Measurements from ENCODE around the gene CCM2.

CCM2 gene

DNA sequence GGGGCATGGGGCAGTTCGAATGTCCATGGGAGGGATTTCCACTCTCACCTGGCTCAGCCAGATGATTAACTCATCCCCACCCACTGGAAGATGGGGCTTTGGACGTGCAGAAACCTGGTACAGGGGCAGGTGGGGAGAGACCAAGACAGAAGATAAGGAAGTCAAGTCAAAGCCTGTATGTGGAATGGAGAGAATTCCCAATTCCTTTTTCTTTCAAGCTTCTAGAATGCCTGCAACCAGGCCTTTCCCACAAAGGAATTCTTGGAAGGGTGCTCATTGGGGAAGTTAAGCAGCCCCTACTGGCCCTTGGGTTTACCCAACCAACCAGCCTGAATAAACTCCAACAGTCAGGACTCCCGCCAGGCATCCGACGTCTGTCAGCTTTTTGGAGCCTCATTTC is 39.1 kb downstream of the CCM2 start:
- no peak for DNase-seq (ENCODE audit: extremely low spot score)
- CTCF ChIA-PET, result interaction anchor here (1.1 to 1.7 kb wide), 2 partner anchors 10 to 37 kb away, joined by 3 to 4 read pairs; no protein-coding TSS in a partner anchor
- POLR2A ChIA-PET, result no interaction called here
- TF ChIP-seq, protein P1, sequence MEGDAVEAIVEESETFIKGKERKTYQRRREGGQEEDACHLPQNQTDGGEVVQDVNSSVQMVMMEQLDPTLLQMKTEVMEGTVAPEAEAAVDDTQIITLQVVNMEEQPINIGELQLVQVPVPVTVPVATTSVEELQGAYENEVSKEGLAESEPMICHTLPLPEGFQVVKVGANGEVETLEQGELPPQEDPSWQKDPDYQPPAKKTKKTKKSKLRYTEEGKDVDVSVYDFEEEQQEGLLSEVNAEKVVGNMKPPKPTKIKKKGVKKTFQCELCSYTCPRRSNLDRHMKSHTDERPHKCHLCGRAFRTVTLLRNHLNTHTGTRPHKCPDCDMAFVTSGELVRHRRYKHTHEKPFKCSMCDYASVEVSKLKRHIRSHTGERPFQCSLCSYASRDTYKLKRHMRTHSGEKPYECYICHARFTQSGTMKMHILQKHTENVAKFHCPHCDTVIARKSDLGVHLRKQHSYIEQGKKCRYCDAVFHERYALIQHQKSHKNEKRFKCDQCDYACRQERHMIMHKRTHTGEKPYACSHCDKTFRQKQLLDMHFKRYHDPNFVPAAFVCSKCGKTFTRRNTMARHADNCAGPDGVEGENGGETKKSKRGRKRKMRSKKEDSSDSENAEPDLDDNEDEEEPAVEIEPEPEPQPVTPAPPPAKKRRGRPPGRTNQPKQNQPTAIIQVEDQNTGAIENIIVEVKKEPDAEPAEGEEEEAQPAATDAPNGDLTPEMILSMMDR (IDR thresholded peaks at IDR 0.05; ENCODE audit: control extremely low read depth, extremely low read depth, low read depth, missing control alignments), result no peak

DNA sequence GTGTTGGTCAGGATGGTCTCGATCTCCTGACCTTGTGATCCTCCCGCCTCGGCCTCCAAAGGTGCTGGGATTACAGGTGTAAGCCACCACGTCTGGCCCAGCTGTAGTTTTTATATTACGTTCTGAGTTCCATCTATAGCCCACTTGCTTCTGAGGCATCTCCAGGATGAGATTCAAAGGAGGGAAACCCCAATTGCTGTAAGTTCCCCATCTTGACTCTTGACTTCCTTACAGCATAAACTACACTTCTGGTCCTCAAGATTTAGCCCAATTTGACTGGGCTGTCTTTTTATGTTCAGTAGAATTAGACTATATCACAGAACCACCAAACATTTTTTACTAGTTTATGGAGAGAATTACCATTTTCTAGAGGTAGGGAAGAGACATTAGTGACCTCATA is 44.3 kb downstream of the CCM2 start:
- TF ChIP-seq, protein P1 (IDR thresholded peaks at IDR 0.05; ENCODE audit: control extremely low read depth, extremely low read depth, low read depth, missing control alignments), result no peak
- no peak for DNase-seq (ENCODE audit: extremely low spot score)
- POLR2A ChIA-PET, result no interaction called here
- CTCF ChIA-PET, result interaction anchor here (1.2 kb wide), 1 partner anchor 11 kb away, joined by 4 read pairs; no protein-coding TSS in a partner anchor

DNA sequence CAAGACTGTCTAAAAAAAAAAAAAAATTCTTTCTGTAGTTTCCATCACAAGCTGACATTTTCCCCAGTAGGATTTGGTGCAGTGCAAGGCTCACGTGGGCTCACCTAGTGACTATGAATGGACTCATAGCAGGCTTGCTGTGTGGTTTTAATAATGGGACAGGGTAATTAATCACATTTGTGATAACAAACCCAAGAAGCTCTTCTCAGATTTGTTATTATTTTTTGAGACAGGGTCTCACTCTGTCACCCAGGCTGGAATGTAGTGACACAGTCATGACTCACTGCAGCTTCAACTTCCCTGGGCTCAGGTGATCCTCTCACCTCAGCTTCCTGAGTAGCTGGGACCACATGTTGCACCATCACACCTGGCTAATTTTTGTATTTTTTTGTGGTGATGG is 48.7 kb downstream of the CCM2 start:
- TF ChIP-seq, protein P1 (IDR thresholded peaks at IDR 0.05; ENCODE audit: control extremely low read depth, extremely low read depth, low read depth, missing control alignments), result no peak
- POLR2A ChIA-PET, result interaction anchor here (0.6 kb wide), 1 partner anchor 228 kb away, joined by 6 read pairs; no protein-coding TSS in a partner anchor
- no peak for DNase-seq (ENCODE audit: extremely low spot score)
- CTCF ChIA-PET, result interaction anchor here (0.6 to 2.1 kb wide), 3 partner anchors 12 to 75 kb away, joined by 3 to 9 read pairs (median 5); no protein-coding TSS in a partner anchor

DNA sequence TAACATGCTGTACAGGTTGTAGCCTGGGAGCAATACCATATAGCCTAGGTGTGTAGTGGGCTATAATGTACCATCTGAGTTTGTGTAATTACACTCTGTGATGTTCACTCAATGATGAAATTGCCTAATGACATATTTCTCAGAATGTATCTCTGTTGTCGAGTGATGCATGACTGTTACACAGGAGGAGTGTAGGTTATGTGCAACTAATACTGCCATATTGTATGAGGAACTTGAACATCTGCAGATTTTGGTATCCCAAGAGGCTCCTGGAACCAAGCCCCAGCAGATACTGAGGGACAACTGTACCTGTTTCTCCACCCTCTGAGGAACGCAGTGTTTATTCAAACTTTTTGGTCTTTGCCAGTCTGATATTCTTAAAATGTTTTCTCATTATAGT is 50.2 kb downstream of the CCM2 start:
- TF ChIP-seq, protein P1 (IDR thresholded peaks at IDR 0.05; ENCODE audit: control extremely low read depth, extremely low read depth, low read depth, missing control alignments), result no peak
- ChIA-PET POLR2A (no interaction called here), CTCF (interaction anchor here (1.8 to 2.2 kb wide), 3 partner anchors 12 to 77 kb away, joined by 5 to 9 read pairs (median 6); no protein-coding TSS in a partner anchor)
- no peak for DNase-seq (ENCODE audit: extremely low spot score)

DNA sequence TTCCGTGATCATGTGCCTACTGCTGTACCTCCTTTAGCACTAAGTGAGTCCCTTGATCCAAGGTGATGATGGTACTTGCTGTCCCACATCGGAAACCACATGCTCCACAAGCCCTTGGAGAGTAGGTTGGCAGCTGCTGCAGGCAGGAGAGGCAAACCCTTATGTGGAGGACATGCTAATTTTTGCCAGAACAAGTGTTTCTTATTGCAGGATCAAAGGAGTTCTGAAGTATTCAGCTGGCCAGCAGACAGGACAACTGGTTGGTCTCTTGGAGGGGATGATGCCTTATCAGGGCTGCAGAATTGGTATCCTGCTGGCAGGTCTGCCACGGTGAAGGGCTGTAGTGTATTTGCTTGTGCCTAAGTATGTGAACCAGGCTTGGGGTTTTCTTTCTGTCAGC is 52.0 kb downstream of the CCM2 start:
- no peak for DNase-seq (ENCODE audit: extremely low spot score)
- CTCF ChIA-PET, result interaction anchor here (0.9 kb wide), 1 partner anchor 77 kb away, joined by 3 read pairs; no protein-coding TSS in a partner anchor
- TF ChIP-seq, protein P1 (IDR thresholded peaks at IDR 0.05; ENCODE audit: control extremely low read depth, extremely low read depth, low read depth, missing control alignments), result no peak
- POLR2A ChIA-PET, result no interaction called here

DNA sequence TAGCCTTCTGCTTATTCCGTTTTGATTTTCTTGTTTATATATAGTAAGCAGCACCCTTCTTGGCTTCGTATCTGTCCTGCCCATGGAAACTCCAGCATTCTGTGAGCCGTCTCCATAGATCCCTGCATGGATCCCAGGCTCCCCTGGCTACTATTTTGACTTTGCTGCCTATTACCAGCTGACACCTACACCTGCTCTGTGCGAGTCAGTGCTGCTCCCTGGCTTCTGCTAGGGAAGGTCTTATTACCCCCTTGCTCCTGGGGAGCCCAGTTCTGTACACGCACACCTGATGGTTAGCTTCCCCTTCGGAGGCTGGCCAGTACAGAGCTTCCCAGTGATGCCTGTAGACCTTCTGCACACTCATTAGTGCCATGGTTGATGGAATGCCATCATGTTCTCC is 53.4 kb downstream of the CCM2 start:
- DNase-seq (ENCODE audit: extremely low spot score), result no peak
- CTCF ChIA-PET, result interaction anchor here (0.6 to 0.9 kb wide), 2 partner anchors 18 to 26 kb away, joined by 3 read pairs; no protein-coding TSS in a partner anchor
- TF ChIP-seq, protein P1 (IDR thresholded peaks at IDR 0.05; ENCODE audit: control extremely low read depth, extremely low read depth, low read depth, missing control alignments), result no peak
- POLR2A ChIA-PET, result no interaction called here
